SHP77 (cell line): ENCODE results near the gene PTPRG.
A peak's percentile ranks its signal among the peaks of the same experiment; 100 is the strongest.
"Not testable (repeated sequence)": the region's sequence is repeated elsewhere in the genome, so short reads cannot be mapped to it uniquely, and the experiment has no call there.

Experiments
- DNase-seq, 2 experiments: peaks; one replicate each; lab custom pipeline; 2025; lab: John Stamatoyannopoulos, UW

PTPRG gene

DNA sequence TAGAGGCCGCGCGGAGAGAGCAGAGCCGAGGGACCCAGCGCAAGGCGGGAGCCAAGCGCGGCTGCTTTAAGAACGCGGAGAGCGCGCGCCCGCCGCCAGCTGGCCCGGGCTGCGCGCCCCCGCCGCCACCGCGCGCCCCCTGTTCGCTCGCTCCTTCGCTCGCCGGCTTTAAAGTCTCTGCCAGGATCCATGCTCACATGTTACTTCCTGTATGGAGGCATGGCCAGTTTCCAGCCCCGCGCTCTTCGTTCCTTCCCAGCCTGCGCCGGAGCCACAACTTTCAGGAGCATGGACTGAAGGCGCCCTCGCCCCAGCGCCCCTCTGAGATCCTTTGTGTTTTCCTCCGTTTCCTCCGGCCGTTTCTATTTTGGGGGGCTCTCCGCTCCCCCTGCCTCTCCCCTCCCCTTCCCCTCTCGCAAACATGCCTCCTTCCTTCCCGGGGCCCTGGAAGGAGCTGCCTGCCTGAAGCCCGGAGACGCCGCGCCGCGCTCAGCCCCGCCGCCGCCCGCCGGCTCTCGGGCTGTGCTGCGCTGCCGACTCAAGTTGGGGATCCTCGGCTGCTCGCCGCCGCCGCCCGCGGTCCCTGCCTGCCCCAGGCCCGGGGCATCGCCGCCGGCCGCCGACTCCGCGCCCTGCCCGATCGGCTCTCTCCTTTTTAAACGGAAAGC lies at the start of gene PTPRG:
Gene PTPRG (plus strand): TSS at position 198 of the 668 bp plus-strand sequence. CDS start 717 bp downstream, outside the sequence.
- no peak for DNase-seq

- DNase-seq = no peak
These were observed 42.8 kb upstream of the PTPRG start for GRCh38 chr3:61518590-61518989.

GRCh38 chr3:61520966-61521628 lies 40.3 kb upstream of the PTPRG start:
- DNase-seq = no peak

DNA sequence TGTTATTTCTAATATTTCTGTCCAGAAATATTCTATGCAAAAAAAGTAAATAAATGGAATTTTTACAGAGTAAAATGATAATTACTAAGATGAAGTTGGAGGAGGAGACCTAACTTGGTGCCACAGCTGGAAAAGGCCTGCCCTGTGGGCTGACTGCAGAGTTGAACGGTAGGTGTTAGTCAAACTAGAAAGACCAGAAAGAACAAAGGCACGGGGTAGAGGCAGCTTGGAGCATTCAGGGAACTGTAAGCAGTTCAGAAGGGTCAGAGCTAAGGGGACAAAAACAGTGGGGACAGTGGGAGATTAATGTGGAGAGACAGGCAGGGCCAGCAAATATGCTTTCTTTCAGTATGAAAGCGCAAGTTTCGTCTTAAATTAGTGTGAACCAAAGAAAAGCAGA lies 39.3 kb upstream of the PTPRG start:
- no peak for DNase-seq

DNA sequence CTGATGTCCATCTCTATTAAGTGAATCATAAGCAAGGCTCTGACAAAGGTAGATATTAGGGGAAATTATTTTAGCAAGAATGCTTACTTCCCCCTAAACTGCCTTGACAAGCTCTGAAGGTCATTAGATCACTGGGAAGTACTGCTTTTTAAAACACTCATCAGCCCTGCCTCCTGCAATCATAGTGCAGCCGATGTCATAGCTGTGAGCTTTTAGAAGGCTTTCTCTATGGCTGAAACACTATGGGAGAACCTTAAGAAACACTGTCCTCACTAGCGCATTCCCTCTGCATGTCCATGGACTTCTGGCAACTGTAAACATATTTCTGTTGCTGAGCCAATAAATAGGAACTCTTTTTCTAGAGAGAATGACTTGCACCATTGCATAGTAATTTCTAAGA lies 38.7 kb upstream of the PTPRG start:
- no peak for DNase-seq

DNA sequence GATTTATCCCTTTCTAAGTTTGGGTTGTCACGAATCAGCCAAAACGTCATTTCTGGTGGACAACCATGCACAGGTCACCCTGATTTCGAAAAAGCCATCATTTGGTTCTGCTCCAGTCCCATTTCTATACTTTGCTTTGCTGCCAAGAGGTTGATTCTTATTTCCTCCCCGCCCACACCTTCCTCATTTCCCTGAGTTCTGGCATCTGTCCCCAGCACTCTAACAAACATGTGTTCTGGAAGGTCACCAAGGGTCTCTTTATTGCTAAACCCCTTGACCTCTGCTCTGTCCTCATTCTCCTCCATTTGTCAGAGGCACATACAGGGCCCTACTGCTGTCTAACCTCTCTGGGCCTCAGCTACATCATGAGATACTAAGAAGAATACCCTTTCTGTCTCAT lies 36.4 kb upstream of the PTPRG start:
- no peak for DNase-seq

- no peak for DNase-seq
These were observed 35.1 kb upstream of the PTPRG start for GRCh38 chr3:61526308-61526707.

GRCh38 chr3:61527011-61527410 lies 34.4 kb upstream of the PTPRG start:
- no peak for DNase-seq

DNA sequence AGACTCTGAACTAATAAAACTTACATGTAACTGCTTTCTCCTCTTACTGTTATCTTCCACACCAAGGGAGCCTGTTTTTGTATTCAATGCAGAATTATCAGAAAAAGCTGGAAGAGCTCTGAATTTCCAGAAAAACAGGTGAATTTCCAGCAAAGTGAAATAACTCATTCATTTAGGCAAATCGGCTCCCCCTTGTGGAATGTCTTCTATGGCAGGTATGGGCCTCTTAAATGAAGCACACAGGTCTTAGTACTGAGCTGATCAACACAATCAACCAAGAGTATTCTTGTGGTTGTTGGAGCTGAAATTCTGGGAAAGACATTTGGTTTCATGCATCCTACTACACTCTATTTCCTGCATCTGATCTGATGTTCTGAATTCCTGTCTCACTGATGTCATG lies 31.0 kb upstream of the PTPRG start:
- peak; percentile 5 to 7 for DNase-seq

GRCh38 chr3:61531528-61531927 lies 29.8 kb upstream of the PTPRG start:
- DNase-seq = no peak

DNA sequence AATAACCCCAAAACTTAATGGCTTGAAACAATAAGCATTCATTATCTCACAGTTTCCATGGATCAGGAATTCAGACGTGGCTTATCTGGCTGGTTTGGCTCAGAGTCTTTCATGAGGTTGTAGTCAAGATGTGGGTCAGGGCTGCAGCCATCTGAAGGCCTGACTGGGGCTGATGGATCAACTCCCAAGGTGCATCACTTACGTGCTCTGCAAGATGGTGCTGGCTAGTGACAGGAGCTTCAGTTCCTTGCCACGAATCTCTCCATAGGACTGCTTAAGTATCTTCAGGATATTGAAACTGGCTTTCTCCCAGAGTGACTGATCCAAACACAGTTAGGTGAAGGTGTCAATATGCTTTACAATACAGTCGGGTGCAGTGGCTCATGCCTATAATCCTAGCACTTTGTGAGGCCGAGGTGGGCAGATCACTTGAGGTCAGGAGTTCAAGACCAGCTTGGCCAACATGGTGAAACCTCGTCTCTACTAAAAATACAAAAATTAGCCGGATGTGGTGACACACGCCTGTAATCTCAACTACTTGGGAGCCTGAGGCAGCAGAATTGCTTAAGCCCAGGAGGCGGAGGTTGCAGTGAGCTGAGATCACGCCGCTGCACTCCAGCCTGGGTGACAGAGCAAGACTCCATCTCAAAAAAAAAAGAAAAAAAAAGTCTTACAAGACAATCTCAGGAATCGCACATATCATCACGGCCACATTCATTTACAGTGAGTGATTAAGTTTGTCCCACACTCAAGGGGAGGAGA lies 28.5 kb upstream of the PTPRG start:
- no peak for DNase-seq

GRCh38 chr3:61535826-61536225 lies 25.5 kb upstream of the PTPRG start:
- no peak for DNase-seq

GRCh38 chr3:61537366-61537765 lies 24.0 kb upstream of the PTPRG start:
- DNase-seq = peak in 1 of 2 experiments; percentile 1

DNA sequence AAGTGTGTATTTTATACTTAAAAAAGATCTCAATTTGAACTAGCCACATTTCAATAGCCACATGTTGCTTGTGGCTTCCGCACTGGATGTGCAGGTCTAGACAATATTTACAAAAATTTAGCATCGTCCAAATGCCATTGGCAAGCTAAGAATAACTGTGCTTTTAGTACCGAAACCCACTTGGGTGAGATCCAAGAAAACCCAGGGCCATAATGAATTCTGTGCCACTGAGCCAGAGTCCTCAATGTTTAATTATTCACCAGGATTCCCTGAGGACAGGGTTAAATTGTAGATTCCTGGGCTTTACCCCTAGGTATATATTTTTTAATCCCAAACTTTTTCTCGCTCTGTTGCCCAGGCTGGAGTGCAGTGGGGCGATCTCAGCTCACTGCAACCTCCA lies 22.9 kb upstream of the PTPRG start:
- DNase-seq = no peak

GRCh38 chr3:61541694-61542093 lies 19.7 kb upstream of the PTPRG start:
- no peak for DNase-seq

DNA sequence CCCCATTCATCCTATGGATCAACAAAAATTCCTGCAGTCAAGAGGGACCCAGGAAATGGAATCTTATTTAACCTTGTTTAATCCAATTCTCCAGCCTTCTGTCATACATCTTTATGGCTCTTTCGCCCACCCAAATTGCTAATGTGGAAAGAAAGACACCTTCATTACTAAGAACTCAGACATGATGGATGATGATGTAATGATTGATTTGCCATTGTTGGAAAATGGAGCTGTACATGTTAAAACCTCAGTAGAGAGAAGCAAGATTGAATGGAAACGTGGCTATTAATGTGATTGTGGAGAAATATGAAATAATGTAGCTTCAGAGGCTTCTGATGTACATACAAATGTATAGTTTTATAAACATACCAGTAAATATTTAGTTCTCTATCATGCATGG lies 15.7 kb upstream of the PTPRG start:
- no peak for DNase-seq

- DNase-seq = no peak
These were observed 13.7 kb upstream of the PTPRG start for GRCh38 chr3:61547625-61548024.

GRCh38 chr3:61552704-61553103 lies 8.7 kb upstream of the PTPRG start:
- DNase-seq = not testable (repeated sequence)

DNA sequence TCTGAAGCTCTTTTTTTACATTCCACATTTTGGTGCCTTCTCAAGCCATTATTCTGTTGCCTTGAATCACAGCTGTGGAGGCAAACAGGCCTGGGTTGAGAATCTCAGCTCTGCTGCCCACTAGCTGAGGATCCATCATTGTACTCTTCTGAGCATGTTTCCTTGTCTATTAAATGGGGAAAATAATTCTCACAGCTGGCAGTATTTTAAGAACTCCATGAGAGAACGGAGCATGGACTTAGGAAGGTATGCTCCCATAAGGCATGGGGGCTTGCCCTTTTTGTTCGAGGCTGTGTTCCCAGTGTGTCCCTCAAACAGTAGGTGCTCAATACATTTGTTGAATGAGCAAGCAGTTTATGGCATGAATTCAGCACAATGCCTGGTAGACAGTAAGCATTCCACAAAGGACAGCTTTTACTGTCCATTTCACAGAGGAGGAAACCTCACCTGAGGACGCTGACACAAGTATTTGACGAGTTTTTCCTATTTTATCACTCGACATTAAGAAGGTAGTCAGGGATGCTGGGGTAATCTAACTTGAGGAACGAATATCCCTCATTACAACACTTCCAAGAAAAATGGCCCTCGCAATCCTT lies 2.1 kb upstream of the PTPRG start:
- DNase-seq = no peak

GRCh38 chr3:61560517-61561373 lies 626 bp upstream of the PTPRG start:
- DNase-seq = no peak

GRCh38 chr3:61562042-61562720 lies 810 bp downstream of the PTPRG start:
- DNase-seq = no peak
